Hematopoietic multipotent progenitor cell treated with erythropoietin and hydrocortisone succinate and interleukin-3 and kit ligand, for 17 days (in vitro differentiated cells): ENCODE data around the gene BMAL1.

Experiments
- DNase-seq: peaks from one replicate; pipeline ENCODE4 v3.0.0-alpha.2; 2015; ENCODE audit warnings: low spot score

Gene BMAL1

DNA sequence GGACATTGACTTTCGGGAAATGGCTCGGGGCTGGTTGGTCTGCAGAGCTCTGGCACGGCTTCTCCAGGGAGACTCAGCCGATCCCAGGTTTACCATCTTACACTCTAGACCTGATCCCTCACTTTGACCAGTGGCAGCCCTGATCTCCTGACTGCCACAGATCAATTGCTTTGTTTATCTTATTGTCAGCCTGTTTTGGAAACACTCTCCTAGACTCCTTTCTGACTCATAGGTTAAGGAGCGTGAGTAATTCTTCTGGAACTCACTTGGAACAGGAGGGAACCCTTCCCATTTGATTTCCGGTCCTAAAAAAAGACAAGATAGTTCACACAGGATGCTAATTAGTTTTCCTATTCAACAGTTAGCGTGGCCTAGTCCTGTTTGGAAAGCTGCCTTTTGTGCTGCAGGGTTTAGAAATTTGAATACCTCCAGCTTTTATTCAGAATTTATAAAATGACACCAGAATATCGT, 16.0 kb upstream of the BMAL1 start:
- DNase-seq, result no peak

DNA sequence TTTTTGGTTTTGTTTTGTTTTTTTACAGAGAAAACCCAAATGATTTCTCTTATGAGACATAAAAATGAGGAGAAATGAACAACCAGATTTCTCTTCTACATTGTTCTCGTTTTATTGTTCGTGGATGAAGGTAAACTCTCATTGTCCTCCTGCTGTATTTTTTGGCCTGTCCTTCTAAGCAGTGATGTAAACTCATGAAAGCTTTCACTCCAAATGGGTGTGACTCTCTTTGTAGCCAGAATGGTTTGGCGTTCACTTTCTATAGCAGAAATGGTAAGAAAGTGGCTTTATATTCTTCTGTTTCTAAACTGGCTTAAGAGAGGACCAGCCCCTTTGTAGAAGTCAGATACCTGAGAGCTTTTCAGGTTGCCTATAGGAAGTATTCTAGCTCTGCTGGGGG, 15.5 kb upstream of the BMAL1 start:
- no peak for DNase-seq

DNA sequence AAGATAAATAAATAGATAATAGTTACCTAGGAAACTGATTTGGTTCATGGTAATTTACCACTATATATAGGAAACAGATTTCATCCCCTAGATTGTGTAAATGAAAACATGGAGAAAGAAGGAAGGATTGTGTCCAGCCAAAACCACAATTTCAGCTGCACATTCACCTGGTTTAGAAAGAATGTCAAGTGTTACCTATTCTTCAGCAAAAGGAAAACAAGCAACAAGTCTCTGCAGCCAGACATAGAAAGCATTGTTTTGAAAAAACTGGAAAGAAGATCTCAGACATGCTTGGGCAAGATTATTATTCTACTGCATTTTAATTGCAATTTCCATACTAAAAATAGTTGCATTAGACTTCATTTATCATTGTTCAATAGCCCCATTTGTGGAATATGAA, 8.8 kb upstream of the BMAL1 start:
- DNase-seq, result no peak

- no peak for DNase-seq
These were observed 7.8 kb upstream of the BMAL1 start for GRCh38 chr11:13269775-13270174.

- no peak for DNase-seq
These were observed 6.4 kb upstream of the BMAL1 start for GRCh38 chr11:13271060-13271693.

- no peak for DNase-seq
These were observed 1.1 kb upstream of the BMAL1 start for GRCh38 chr11:13276454-13276831.

- peak; percentile 78 for DNase-seq
These were observed 490 bp upstream of the BMAL1 start for GRCh38 chr11:13276832-13277767.

GRCh38 chr11:13278609-13279486, 1.3 kb downstream of the BMAL1 start:
- no peak for DNase-seq

DNA sequence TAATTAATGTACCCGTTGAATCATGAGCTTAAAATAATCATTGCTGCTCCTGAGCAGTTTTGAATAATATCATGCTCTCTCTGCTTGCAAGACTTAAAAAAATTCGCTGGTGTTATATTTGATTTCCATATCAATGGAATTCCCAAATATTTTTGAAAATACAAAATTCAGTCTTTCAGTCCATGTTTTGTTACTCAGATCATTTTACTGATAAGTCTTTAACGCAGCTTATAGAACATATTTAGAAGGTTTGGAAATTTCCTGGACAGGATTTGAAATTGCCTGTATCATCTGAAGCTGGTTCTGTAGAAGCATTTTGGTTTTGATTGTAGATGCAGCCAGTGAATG, 1.9 kb downstream of the BMAL1 start:
- no peak for DNase-seq

GRCh38 chr11:13280092-13280722, 2.6 kb downstream of the BMAL1 start:
- no peak for DNase-seq

DNA sequence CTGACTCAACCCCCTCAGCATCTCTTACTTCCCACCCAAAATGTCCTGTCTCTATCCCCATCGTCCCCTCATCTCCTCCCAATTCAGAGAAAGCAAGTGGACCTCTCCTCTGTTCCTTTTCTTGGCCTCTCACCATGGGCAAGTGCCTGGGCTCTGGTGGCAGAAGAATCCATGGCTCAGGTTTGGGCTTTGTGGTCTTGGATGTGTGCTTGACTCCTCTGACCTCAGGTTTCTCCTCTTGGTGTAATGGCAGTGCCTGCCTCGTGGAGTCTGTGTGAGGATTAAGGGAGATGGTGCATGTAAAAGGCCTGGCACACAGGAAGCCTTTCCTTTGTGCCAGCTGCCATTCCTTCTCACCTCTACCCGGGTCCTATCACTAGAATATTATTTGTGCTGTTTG, 3.2 kb downstream of the BMAL1 start:
- DNase-seq, result no peak

DNA sequence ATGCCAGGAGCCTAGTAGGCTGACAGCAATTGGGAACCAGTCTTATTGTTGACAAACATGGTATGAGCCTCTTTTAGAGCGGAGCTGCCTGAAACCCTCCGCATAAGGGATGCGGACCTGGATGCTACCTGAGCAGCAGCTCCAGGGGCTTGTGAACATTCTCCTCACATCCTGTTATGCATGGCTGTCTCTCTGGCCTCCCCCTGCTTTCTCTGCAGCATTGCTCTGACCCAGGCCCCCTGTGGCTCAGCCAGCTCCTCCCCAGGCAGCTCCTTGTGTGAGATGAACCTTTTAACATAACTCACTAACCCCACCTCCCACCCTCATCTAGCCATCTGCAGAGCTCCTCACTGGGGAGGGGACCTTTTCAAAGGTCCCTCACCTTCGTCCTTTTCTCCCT, 6.0 kb downstream of the BMAL1 start:
- DNase-seq, result no peak

- no peak for DNase-seq
These were observed 7.4 kb downstream of the BMAL1 start for GRCh38 chr11:13284776-13285588.

GRCh38 chr11:13286279-13286821, 8.8 kb downstream of the BMAL1 start:
- no peak for DNase-seq

GRCh38 chr11:13287036-13287435, 9.4 kb downstream of the BMAL1 start:
- DNase-seq, result no peak

GRCh38 chr11:13287681-13288080, 10.1 kb downstream of the BMAL1 start:
- no peak for DNase-seq

DNA sequence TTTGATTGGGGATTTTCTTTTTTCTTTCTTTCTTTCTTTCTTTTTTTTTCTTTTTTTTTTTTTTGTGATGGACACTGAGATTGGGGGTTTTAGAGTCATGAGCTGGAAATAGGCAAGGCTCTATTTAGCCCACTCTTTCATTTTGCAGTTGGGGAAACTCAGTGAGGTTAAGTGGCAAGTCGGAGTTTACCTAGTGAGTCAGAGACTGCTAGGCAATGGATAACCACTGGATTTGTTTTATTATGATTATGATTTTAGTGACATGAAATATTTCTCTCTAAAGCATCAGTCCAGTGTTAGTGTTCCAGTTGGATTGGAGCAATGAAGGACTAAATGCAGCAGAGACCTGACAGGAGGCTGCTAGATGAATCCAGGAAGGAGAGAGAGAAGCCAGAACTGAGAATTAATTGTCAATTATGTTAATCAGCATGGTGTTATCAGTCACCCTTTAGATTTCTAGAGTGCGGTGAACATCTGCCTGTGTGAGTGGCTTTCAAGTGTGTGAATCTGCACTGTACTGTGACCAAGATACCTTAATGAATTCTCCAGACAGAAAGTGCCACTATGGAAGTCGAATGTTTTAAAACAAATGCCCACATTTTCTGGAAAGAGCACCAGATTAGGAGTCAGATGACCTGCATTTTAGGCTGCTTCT, 10.9 kb downstream of the BMAL1 start:
- DNase-seq, result no peak

GRCh38 chr11:13289081-13289480, 11.5 kb downstream of the BMAL1 start:
- no peak for DNase-seq

GRCh38 chr11:13290221-13290980, 12.8 kb downstream of the BMAL1 start:
- no peak for DNase-seq

DNA sequence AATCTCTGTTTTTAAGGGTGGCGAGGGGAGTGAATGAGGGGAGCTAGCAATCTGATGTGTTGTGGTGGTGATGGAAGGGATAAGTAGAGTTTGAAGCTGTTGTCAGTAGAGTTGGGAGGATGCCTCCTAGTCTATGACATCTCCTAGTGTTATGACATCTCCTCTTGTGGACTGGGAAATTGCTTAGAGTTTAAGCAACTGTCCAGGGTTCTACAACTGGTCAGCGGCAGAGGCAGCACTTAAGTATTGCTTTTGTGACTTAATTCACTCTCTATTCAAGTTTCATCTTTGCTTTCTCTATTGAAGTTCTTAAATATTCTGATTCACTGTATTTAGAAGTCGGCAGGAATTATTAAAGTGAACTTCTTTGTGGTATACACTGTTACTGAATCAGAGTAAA, 13.8 kb downstream of the BMAL1 start:
- DNase-seq, result no peak
